Activated T-cell treated with anti-CD3 and anti-CD28 coated beads for 4 hours (primary cell): ENCODE data around the gene PUS1.
"Not testable (repeated sequence)": the region's sequence is repeated elsewhere in the genome, so short reads cannot be mapped to it uniquely, and the experiment has no call there.

Source experiments
- DNase-seq: peaks from one replicate; pipeline ENCODE4 v3.0.0-alpha.2; 2020

PUS1 gene

GRCh38 chr12:131928711-131929580, at the start of gene PUS1:
TSS of gene PUS1 (plus strand) at chr12:131929276. CDS start at chr12:131929723, 447 bp downstream.
- peak; percentile 89 for DNase-seq

- DNase-seq = no peak
These were observed 46.1 kb upstream of the PUS1 start for GRCh38 chr12:131882804-131883520.

GRCh38 chr12:131883521-131883900, 45.6 kb upstream of the PUS1 start:
- no peak for DNase-seq

GRCh38 chr12:131885076-131885475, 44.0 kb upstream of the PUS1 start:
- DNase-seq = not testable (repeated sequence)

GRCh38 chr12:131885543-131886057, 43.5 kb upstream of the PUS1 start:
- no peak for DNase-seq

- not testable (repeated sequence) for DNase-seq
These were observed 37.4 kb upstream of the PUS1 start for GRCh38 chr12:131891722-131892121.

GRCh38 chr12:131892711-131893604, 36.1 kb upstream of the PUS1 start:
- no peak for DNase-seq

- no peak for DNase-seq
These were observed 35.3 kb upstream of the PUS1 start for GRCh38 chr12:131893605-131894312.

- peak; percentile 92 for DNase-seq
These were observed 34.7 kb upstream of the PUS1 start, which contains the start of gene ULK1 for GRCh38 chr12:131894313-131894860. TSS of gene ULK1 (plus strand) at chr12:131894622. CDS start at chr12:131895002, 380 bp downstream.

- DNase-seq = no peak
These were observed 34.0 kb upstream of the PUS1 start for GRCh38 chr12:131894981-131895639.

- no peak for DNase-seq
These were observed 33.4 kb upstream of the PUS1 start for GRCh38 chr12:131895640-131896079.

- DNase-seq = peak; percentile 34
These were observed 32.8 kb upstream of the PUS1 start for GRCh38 chr12:131896080-131896810.

- no peak for DNase-seq
These were observed 32.2 kb upstream of the PUS1 start for GRCh38 chr12:131896811-131897270.

- DNase-seq = no peak
These were observed 31.8 kb upstream of the PUS1 start for GRCh38 chr12:131897276-131897675.

GRCh38 chr12:131897875-131898274, 31.2 kb upstream of the PUS1 start:
- DNase-seq = no peak

- DNase-seq = no peak
These were observed 28.7 kb upstream of the PUS1 start for GRCh38 chr12:131900397-131900796.

GRCh38 chr12:131901431-131902331, 27.4 kb upstream of the PUS1 start:
- DNase-seq = no peak

GRCh38 chr12:131902332-131903241, 26.5 kb upstream of the PUS1 start:
- no peak for DNase-seq
